Measurements from ENCODE around the gene SGCA.

The SGCA gene

DNA sequence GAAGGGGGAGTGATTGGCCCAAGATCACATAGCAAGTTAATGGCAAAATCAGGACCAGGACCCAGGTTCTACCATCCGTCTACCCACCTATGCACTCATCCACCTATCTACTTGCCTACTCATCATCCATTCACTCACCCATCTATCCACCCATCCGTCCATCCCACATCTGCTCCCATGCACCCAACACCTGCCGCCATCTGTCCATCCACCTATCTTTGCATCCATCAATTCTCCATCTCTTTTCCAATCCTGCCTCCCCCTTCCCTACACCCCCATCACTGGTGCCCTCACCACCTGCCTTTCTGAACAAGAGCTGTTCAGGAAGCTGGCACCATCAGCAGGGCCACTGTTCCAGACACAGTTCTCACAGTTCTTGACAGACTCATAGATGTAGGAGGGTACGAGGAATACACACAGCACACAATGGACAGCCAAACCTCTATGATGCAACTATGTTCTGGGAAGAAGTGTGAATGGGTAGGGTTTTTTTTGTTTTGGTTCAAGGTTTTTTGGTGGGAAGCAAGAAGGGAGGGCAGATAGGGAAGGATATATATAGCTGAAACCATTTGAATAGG is 40.3 kb upstream of the SGCA start:
- Histone ChIP-seq H3K9ac (ENCODE audit: insufficient read length) (no peak overlapping the region), H3K27ac (no peak overlapping the region), H3K9me3 (ENCODE audit: low read depth, low read length) (no peaks in the 10 kb centered on the region), H3K36me3 (ENCODE audit: insufficient read depth, low read length) (no peaks in the 10 kb centered on the region), H3K4me3 (no peak overlapping the region)
- TF ChIP-seq POLR2AphosphoS5 (IDR thresholded peaks at IDR 0.05; ENCODE audit: borderline replicate concordance, low read depth, low read length): no peak
- no peak for TF ChIP-seq EZH2 (IDR thresholded peaks at IDR 0.05)
- TF ChIP-seq FOXP2 (optimal IDR thresholded peaks at IDR 0.05; ENCODE audit: control extremely low read depth, extremely low read length, insufficient read depth): no peak
- no peak for DNase-seq (ENCODE audit: low read depth, low spot score)

- no peaks in the 10 kb centered on the region for H3K36me3 ChIP-seq (ENCODE audit: insufficient read depth, low read length)
- DNase-seq (ENCODE audit: low read depth, low spot score): no peak
- TF ChIP-seq FOXP2 (optimal IDR thresholded peaks at IDR 0.05; ENCODE audit: control extremely low read depth, extremely low read length, insufficient read depth) (no peak), EZH2 (IDR thresholded peaks at IDR 0.05) (no peak), POLR2AphosphoS5 (IDR thresholded peaks at IDR 0.05; ENCODE audit: borderline replicate concordance, low read depth, low read length) (no peak)
- H3K9ac ChIP-seq (ENCODE audit: insufficient read length): no peak overlapping the region
- no peaks in the 10 kb centered on the region for H3K9me3 ChIP-seq (ENCODE audit: low read depth, low read length)
- H3K27ac ChIP-seq: peak overlapping the region; percentile 62; the same call in 1 of the 2 replicates
- H3K4me3 ChIP-seq: no peak overlapping the region; the same call in 1 of the 2 replicates
Measured at GRCh38 chr17:50127697-50128361, 38.0 kb upstream of the SGCA start.

- peak; percentile 59 for TF ChIP-seq POLR2AphosphoS5 (IDR thresholded peaks at IDR 0.05; ENCODE audit: borderline replicate concordance, low read depth, low read length)
- TF ChIP-seq EZH2 (IDR thresholded peaks at IDR 0.05): no peak
- peak overlapping the region; percentile 66 for H3K27ac ChIP-seq
- H3K9me3 ChIP-seq (ENCODE audit: low read depth, low read length): no peaks in the 10 kb centered on the region
- no peak for DNase-seq (ENCODE audit: low read depth, low spot score)
- H3K36me3 ChIP-seq (ENCODE audit: insufficient read depth, low read length): no peaks in the 10 kb centered on the region
- peak overlapping the region; percentile 86 for H3K4me3 ChIP-seq
- peak overlapping the region; percentile 42 for H3K9ac ChIP-seq (ENCODE audit: insufficient read length)
Measured at GRCh38 chr17:50128441-50129352, 37.1 kb upstream of the SGCA start.

DNA sequence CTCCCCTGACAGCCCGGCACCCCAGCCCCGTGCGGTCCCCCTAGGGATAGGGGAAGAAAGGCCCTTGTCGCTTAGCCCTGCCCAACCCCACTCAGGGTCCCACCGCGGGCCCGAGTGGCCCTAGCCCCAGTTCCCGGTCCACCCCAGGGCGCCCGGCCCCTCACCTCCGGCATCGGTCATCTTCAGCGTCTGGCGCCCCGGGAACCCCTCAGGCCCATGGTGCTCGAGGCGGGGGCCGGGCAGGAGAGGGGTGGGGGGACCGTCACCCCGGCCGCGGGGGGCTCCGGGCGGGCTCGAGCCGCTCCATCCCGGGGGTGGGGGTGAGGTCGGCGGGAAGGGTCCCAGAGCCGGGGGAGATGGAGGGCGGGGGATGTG is 36.5 kb upstream of the SGCA start:
- peak overlapping the region; percentile 86 for H3K4me3 ChIP-seq
- TF ChIP-seq POLR2AphosphoS5 (IDR thresholded peaks at IDR 0.05; ENCODE audit: borderline replicate concordance, low read depth, low read length): no peak
- no peak for TF ChIP-seq EZH2 (IDR thresholded peaks at IDR 0.05)
- TF ChIP-seq FOXP2 (optimal IDR thresholded peaks at IDR 0.05; ENCODE audit: control extremely low read depth, extremely low read length, insufficient read depth): no peak
- peak overlapping the region; percentile 60 for H3K9ac ChIP-seq (ENCODE audit: insufficient read length)
- H3K27ac ChIP-seq: no peak overlapping the region
- no peak for DNase-seq (ENCODE audit: low read depth, low spot score)
- H3K36me3 ChIP-seq (ENCODE audit: insufficient read depth, low read length): peaks cover 1% of the 10 kb centered on the region; the same call in 1 of the 2 replicates
- H3K9me3 ChIP-seq (ENCODE audit: low read depth, low read length): no peaks in the 10 kb centered on the region

DNA sequence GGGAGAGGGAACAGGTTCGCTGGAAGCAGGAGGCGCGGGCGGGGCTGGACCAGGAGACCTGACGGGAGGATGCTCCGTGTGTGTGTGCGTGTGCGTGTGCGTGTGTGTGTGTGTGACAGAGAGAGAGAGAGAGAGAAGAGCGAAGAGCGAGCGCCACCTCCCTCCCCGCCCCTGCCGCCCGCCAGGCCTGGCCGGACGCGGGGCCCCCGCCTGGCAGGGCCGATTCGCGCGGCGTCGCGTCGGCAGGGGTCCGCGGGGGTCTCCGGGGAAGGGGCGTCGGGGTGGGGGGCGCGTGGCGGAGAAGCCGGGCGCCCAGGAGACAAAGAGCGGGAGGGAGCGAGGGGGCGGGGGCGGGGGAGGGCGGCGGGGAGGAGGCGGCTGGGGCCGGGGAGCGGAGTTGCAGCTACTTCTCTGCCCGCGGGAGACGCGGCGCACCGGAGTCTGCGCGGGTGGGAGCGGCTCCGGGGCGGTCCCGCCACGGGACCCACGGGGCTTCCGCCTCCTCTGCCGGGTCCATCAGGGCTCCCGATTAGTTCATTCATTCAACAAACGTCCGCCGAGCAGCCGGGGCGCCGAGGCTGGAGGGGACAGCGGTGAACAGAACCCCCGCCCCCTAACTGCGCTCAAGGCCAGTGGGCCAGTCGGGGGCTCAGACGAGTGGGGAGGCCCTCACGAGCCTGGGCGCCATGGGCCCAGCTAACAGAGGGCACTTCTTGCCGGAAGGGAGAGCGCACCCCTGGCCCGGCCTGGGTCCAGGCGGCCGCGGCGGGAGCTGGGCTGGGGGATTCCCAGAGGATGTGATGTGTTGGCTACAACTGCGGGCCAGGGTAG is 35.9 kb upstream of the SGCA start, which contains the start of gene SAMD14:
SAMD14 (minus strand) TSS at position 433 of the 831 bp plus-strand sequence. CDS start 5,201 bp downstream, outside the sequence.
- H3K9ac ChIP-seq (ENCODE audit: insufficient read length): peak within 1 kb of the TSS; percentile 65
- H3K4me3 ChIP-seq: peak within 1 kb of the TSS; percentile 86
- H3K36me3 ChIP-seq (ENCODE audit: insufficient read depth, low read length): peaks cover 7% of the 10 kb centered on the region; the same call in 1 of the 2 replicates
- H3K9me3 ChIP-seq (ENCODE audit: low read depth, low read length): no peaks in the 10 kb centered on the region
- TF ChIP-seq FOXP2 (optimal IDR thresholded peaks at IDR 0.05; ENCODE audit: control extremely low read depth, extremely low read length, insufficient read depth): no peak
- TF ChIP-seq POLR2AphosphoS5 (IDR thresholded peaks at IDR 0.05; ENCODE audit: borderline replicate concordance, low read depth, low read length): no peak
- TF ChIP-seq EZH2 (IDR thresholded peaks at IDR 0.05): no peak
- DNase-seq (ENCODE audit: low read depth, low spot score): no peak
- H3K27ac ChIP-seq: peak within 1 kb of the TSS; percentile 66

DNA sequence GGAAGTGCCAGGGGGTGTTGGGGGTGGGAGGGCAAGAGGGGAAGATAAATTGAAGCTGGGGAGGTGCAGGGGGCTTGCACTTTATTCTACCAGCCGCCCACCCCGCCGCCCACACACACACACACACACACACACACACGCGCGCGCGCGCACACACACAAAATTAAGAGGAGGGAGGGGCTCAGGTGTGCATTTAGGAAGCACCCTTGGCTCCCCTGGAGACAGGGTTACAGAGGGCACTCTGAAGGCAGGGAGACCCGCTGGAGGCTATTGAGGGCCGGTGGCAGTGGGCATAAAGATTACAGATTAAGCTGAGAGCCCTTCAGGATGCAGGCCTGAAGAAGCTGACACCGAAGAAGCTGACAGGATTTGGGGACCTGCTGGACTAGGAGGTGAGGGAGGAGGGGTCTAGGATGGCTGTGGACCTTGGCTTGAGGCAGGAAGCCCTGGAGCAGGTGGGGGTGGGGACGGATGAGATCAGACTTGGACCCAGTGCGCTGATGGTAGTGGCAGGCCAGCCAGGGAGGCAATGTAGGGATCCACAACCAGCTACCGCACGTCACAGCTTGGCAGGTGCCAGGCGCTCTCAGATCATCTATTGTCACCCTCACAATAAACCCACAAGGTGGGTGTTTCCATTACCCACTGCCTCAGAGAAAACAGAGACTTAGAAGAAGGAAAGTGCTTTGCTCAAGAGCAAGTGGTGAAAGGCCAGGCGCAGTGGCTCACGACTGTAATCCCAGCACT is 35.1 kb upstream of the SGCA start:
- no peak overlapping the region for H3K9ac ChIP-seq (ENCODE audit: insufficient read length)
- H3K4me3 ChIP-seq: peak overlapping the region; percentile 86
- no peaks in the 10 kb centered on the region for H3K9me3 ChIP-seq (ENCODE audit: low read depth, low read length)
- peaks cover 12% of the 10 kb centered on the region; the same call in 1 of the 2 replicates for H3K36me3 ChIP-seq (ENCODE audit: insufficient read depth, low read length)
- DNase-seq (ENCODE audit: low read depth, low spot score): no peak
- no peak for TF ChIP-seq EZH2 (IDR thresholded peaks at IDR 0.05)
- no peak overlapping the region for H3K27ac ChIP-seq

- no peaks in the 10 kb centered on the region for H3K9me3 ChIP-seq (ENCODE audit: low read depth, low read length)
- TF ChIP-seq FOXP2 (optimal IDR thresholded peaks at IDR 0.05; ENCODE audit: control extremely low read depth, extremely low read length, insufficient read depth): no peak
- TF ChIP-seq POLR2AphosphoS5 (IDR thresholded peaks at IDR 0.05; ENCODE audit: borderline replicate concordance, low read depth, low read length): peak; percentile 13; the same call in 1 of the 2 replicates
- H3K4me3 ChIP-seq: no peak overlapping the region
- H3K9ac ChIP-seq (ENCODE audit: insufficient read length): no peak overlapping the region
- DNase-seq (ENCODE audit: low read depth, low spot score): no peak
- peaks cover 16% of the 10 kb centered on the region; the same call in 1 of the 2 replicates for H3K36me3 ChIP-seq (ENCODE audit: insufficient read depth, low read length)
- peak overlapping the region; percentile 50 for H3K27ac ChIP-seq
Measured at GRCh38 chr17:50132104-50132794, 33.6 kb upstream of the SGCA start.
